ENCODE data around the gene CLEC7A. TPM values are rescaled to one million over a fixed set of nuclear protein-coding genes. Genes with fewer than 3 reads are reported as not detected.

The CLEC7A gene
- total RNA-seq, 1 experiment from 2014 or later: not detected

DNA sequence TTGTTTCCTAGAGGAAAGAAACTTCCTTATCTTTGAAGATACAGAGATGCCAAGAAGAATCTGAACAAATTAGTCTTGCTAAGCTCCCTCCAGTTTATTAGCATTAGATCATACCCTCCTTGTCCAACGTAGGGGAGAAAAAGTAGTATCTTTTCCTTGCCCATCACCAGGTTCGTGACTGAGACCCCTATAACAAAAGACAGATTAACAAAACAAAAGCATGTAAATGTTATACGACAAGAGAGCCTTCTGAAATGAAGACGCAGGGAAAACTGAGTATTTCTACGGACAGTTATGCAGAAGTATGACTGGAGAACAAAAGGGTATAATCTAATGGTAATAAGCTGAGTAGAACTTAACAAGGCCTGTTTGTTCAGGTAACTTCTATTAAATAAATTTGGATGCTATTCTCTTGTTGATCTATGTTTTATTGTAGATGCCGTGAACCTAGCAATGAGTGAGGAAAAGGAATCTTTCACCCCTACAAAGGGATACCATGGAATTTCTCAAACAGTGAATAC, 2.9 kb upstream of the CLEC7A start:
- Histone ChIP-seq H3K27ac (ENCODE audit: low read depth, low read length) (no peak overlapping the region), H4K20me1 (ENCODE audit: insufficient read depth) (no peaks in the 10 kb centered on the region), H3K4me1 (ENCODE audit: control insufficient read depth in 1 of 2, insufficient read depth in 2 of 2, low read length in 2 of 2) (peaks cover 0 to 3% of the 10 kb centered on the region in 2 experiments; a peak in 1 of 4 replicates), H3K36me3 (ENCODE audit: control insufficient read depth in 1 of 2, insufficient read depth in 2 of 2, low read length in 2 of 2) (no peaks in the 10 kb centered on the region), H3K4me2 (ENCODE audit: low read length) (no peak overlapping the region), H3K4me3 (replicated peaks in 1 of 2; ENCODE audit: low read depth in 1 of 2, low read length in 2 of 2) (no peak overlapping the region), H3K9ac (ENCODE audit: low read length) (no peak overlapping the region), H3K9me3 (ENCODE audit: control insufficient read depth in 1 of 2, insufficient read depth in 1 of 2, low read depth in 1 of 2, low read length in 2 of 2) (no peaks in the 10 kb centered on the region), H3K9me2 (ENCODE audit: insufficient read depth) (no peaks in the 10 kb centered on the region), H3K79me2 (ENCODE audit: insufficient read depth, low read length) (no peaks in the 10 kb centered on the region), H3K27me3 (ENCODE audit: insufficient read depth, low read length) (peaks cover 11% of the 10 kb centered on the region), H2AFZ (ENCODE audit: low read depth, low read length, poor library complexity, severe bottlenecking) (no peak overlapping the region)
- ChIA-PET CTCF (interaction anchor here (0.5 kb wide), 1 partner anchor 384 kb away, joined by 3 read pairs; no protein-coding TSS in a partner anchor), RAD21 (ENCODE audit: low non-redundant PET in 1 of 2, low total read pairs in 2 of 2, uncharacterized antibody in 2 of 2, unreplicated experiment in 2 of 2) (no interaction called here), POLR2A (no interaction called here)
- ATAC-seq (no peak), DNase-seq (ENCODE audit: low read depth, low spot score) (no peak)
- intact Hi-C loops (cut with micrococcal nuclease): no loop called here
- no TSS peak for BruUV-seq (replicated peaks)
- no peak for TF ChIP-seq RAD21 (IDR thresholded peaks at IDR 0.05; ENCODE audit: low read depth)
- TF ChIP-seq REST (IDR thresholded peaks at IDR 0.05; ENCODE audit: low read depth): no peak
- no peak for TF ChIP-seq ZFX (IDR thresholded peaks at IDR 0.05)
- TF ChIP-seq YY1 (IDR thresholded peaks at IDR 0.05; ENCODE audit: extremely low read depth, insufficient replicate concordance, low read depth, low read length): no peak
- TF ChIP-seq MAX (IDR thresholded peaks at IDR 0.05): no peak
- TF ChIP-seq ZBTB33 (IDR thresholded peaks at IDR 0.05; ENCODE audit: extremely low read depth, insufficient replicate concordance, low read length): no peak
- no peak for TF ChIP-seq SIN3A (IDR thresholded peaks at IDR 0.05; ENCODE audit: low read depth)
- no peak for TF ChIP-seq CBX3 (IDR thresholded peaks at IDR 0.05; ENCODE audit: low read depth)
- no peak for TF ChIP-seq SP1 (IDR thresholded peaks at IDR 0.05; ENCODE audit: low read depth)
- no peak for TF ChIP-seq ZNF274 (IDR thresholded peaks at IDR 0.05; ENCODE audit: low read depth, low read length)
- TF ChIP-seq, protein P1, sequence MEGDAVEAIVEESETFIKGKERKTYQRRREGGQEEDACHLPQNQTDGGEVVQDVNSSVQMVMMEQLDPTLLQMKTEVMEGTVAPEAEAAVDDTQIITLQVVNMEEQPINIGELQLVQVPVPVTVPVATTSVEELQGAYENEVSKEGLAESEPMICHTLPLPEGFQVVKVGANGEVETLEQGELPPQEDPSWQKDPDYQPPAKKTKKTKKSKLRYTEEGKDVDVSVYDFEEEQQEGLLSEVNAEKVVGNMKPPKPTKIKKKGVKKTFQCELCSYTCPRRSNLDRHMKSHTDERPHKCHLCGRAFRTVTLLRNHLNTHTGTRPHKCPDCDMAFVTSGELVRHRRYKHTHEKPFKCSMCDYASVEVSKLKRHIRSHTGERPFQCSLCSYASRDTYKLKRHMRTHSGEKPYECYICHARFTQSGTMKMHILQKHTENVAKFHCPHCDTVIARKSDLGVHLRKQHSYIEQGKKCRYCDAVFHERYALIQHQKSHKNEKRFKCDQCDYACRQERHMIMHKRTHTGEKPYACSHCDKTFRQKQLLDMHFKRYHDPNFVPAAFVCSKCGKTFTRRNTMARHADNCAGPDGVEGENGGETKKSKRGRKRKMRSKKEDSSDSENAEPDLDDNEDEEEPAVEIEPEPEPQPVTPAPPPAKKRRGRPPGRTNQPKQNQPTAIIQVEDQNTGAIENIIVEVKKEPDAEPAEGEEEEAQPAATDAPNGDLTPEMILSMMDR (IDR thresholded peaks at IDR 0.05 in 2 of 3, conservative IDR thresholded peaks at IDR 0.05 in 1 of 3; ENCODE audit: borderline replicate concordance in 1 of 3, insufficient read depth in 1 of 3, low read depth in 2 of 3, low read length in 2 of 3): no peak
- TF ChIP-seq FOSL1 (IDR thresholded peaks at IDR 0.05; ENCODE audit: low read depth): no peak
- TF ChIP-seq ELF1 (IDR thresholded peaks at IDR 0.05; ENCODE audit: borderline replicate concordance, low read depth): no peak
- no peak for TF ChIP-seq EGR1 (IDR thresholded peaks at IDR 0.05; ENCODE audit: low read depth)
- TF ChIP-seq JUND (IDR thresholded peaks at IDR 0.05): no peak
- TF ChIP-seq, protein P2, sequence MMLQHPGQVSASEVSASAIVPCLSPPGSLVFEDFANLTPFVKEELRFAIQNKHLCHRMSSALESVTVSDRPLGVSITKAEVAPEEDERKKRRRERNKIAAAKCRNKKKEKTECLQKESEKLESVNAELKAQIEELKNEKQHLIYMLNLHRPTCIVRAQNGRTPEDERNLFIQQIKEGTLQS (IDR thresholded peaks at IDR 0.05): no peak
- TF ChIP-seq SRF (IDR thresholded peaks at IDR 0.05; ENCODE audit: low read depth): no peak
